ENCODE data around the gene MAML1. TPM values are rescaled to one million over a fixed set of nuclear protein-coding genes. Genes with fewer than 3 reads are reported as not detected.
A peak's percentile ranks its signal among the peaks of the same experiment; 100 is the strongest.

Gene MAML1
- total RNA-seq, 1 experiment from 2014 or later, result 42.2 TPM

- TF ChIP-seq FOXP4 (CRISPR knock-in tag; IDR thresholded peaks at IDR 0.05) (no peak), TEAD1 (CRISPR knock-in tag; IDR thresholded peaks at IDR 0.05) (peak; percentile 86), ZNF416 (CRISPR knock-in tag; IDR thresholded peaks at IDR 0.05) (0 out of 2 replicates have a peak, but pooled peaks have one; percentile 12), NR2C2 (CRISPR knock-in tag; IDR thresholded peaks at IDR 0.05) (no peak)
Observed at GRCh38 chr5:179697993-179698934, 34.4 kb upstream of the MAML1 start (continued).

GRCh38 chr5:179698935-179699615, 33.5 kb upstream of the MAML1 start, which contains the start of gene CANX:
Gene CANX, plus strand, starts transcription at chr5:179698967. Its CDS starts 6,715 bp downstream, at chr5:179705682.
- H3K36me3 Mint-ChIP-seq, result peaks cover 30% of the 10 kb centered on the region
- H3K9me3 Mint-ChIP-seq, result no peaks in the 10 kb centered on the region
- H3K4me3 Mint-ChIP-seq, result peak within 1 kb of the TSS; percentile 97
- H3K4me1 Mint-ChIP-seq, result peaks cover 36% of the 10 kb centered on the region
- ChIA-PET POLR2A (no interaction called here), CTCF (interaction anchor here (0.8 kb wide), 1 partner anchor 31 kb away, joined by 5 read pairs; no protein-coding TSS in a partner anchor)
- no peak for ATAC-seq
- peak within 1 kb of the TSS; percentile 100 for H3K27ac Mint-ChIP-seq
- H3K27me3 Mint-ChIP-seq (ENCODE audit: low read depth), result no peaks in the 10 kb centered on the region; the same call in 1 of the 2 replicates
- DNase-seq (ENCODE audit: low spot score), result no peak
- TF ChIP-seq CREM (CRISPR knock-in tag; IDR thresholded peaks at IDR 0.05) (no peak), ATF2 (CRISPR knock-in tag; IDR thresholded peaks at IDR 0.05; ENCODE audit: borderline replicate concordance, low read depth) (0 out of 2 replicates have a peak, but pooled peaks have one; percentile 40), USF2 (CRISPR knock-in tag; IDR thresholded peaks at IDR 0.05) (peak; percentile 96), ATF3 (CRISPR knock-in tag; conservative IDR thresholded peaks at IDR 0.05) (no peak; the same call in 1 of the 2 replicates), E2F5 (CRISPR knock-in tag; IDR thresholded peaks at IDR 0.05) (no peak; the same call in 1 of the 2 replicates), FOXP1 (CRISPR knock-in tag; IDR thresholded peaks at IDR 0.05; ENCODE audit: borderline replicate concordance) (0 out of 2 replicates have a peak, but pooled peaks have one; percentile 56), HMGXB4 (CRISPR knock-in tag; IDR thresholded peaks at IDR 0.05) (peak; percentile 62; the same call in 1 of the 2 replicates), ZNF317 (CRISPR knock-in tag; IDR thresholded peaks at IDR 0.05; ENCODE audit: borderline replicate concordance, low read depth) (0 out of 2 replicates have a peak, but pooled peaks have one; percentile 21), E2F4 (CRISPR knock-in tag; IDR thresholded peaks at IDR 0.05; ENCODE audit: borderline replicate concordance, low read depth) (peak; percentile 47; the same call in 1 of the 2 replicates), ZBTB21 (CRISPR knock-in tag; IDR thresholded peaks at IDR 0.05; ENCODE audit: borderline replicate concordance) (peak; percentile 78; the same call in 1 of the 2 replicates), NFATC4 (CRISPR knock-in tag; IDR thresholded peaks at IDR 0.05) (peak; percentile 75; the same call in 1 of the 2 replicates), AR (CRISPR knock-in tag; IDR thresholded peaks at IDR 0.05) (no peak)

Data from WTC11 (cell line).